KOPT-K1 (cell line): ENCODE results near the gene GRIN3B.
A peak's percentile ranks its signal among the peaks of the same experiment; 100 is the strongest.

Experiments used
- H3K27ac ChIP-seq: fragments of 200-600 bp; sonication (generic); 2 replicates; pipeline ENCODE4 v1.5.1; 2016; ENCODE audit warnings: antibody characterized with exemption, mild to moderate bottlenecking, low read depth, low read length; ENCODE audit not compliant: poor library complexity, severe bottlenecking
- H3K36me3 ChIP-seq: fragments of 200-600 bp; sonication (generic); 2 replicates; pipeline ENCODE4 v1.5.1; 2017; ENCODE audit warnings: antibody characterized with exemption, mild to moderate bottlenecking, low read length, moderate library complexity; ENCODE audit not compliant: insufficient read depth
- H3K9me3 ChIP-seq: fragments of 200-600 bp; sonication (generic); 2 replicates; pipeline ENCODE4 v1.5.1; 2017; ENCODE audit warnings: antibody characterized with exemption, low read length, mild to moderate bottlenecking; ENCODE audit not compliant: insufficient read depth, poor library complexity, severe bottlenecking

Gene GRIN3B

DNA sequence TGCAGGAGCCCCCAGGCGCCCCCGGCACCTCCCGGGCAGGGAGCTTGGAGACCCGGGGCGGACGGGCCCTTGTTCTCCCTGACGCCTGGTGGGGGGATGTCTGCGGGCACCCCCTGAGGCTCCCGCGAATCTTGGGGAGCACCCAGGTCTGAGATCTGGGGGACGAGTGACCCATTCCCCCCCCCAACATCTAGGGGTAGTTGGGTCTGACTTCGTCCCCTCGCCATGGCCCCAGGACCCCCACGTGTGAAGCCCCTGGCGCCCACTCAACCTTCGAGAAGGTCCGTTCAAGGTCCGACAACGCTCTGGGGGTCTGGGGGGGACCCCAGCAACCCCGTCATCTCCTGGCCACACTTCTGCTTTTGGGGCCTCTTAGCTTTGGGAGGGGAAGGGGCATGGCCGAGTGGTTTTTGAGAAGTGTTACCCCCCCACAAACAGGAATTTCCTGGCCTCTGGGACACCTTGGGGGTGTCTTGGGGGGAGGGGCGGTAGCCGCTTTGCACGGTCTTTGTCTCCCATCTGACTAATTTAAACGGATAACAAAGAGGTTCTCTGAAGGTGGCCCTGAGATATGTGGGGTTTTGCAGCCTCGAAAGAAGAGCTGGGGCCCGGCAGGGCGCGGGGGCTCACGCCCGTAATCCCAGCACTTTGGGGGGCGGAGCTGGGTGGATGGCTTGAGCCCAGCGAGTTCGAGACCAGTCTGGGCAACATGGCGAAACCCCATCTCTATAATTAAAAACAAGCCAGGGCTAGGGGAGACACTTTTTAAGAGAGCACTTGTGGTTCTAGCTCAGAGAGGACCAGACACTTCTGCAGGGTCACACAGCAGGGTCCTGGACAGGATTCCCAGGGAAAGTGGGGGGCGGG, 26.8 kb downstream of the GRIN3B start:
- Histone ChIP-seq H3K9me3 (no peaks in the 10 kb centered on the region), H3K36me3 (no peaks in the 10 kb centered on the region; the same call in 1 of the 2 replicates), H3K27ac (peak overlapping the region; percentile 76)

DNA sequence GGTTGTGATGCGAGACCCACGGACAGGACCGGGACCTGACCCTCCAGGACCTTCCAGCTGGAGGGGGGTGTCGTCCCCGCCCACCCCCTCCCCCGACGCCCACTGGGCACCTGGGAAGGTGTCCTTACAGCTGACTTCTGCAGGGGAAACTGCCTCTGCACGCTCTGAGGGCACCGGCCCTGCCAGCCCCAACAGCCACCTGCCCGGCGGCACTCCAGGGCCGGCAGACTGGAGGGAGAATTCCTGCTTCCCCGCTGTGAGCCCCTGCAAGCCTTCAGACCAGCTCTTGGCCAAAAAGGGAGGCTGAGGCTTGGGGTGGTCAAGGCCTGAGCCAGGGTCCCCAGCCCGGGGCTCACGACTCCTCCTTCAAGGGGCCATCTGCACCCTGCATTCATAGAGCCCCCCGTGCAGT, 27.4 kb downstream of the GRIN3B start:
- Histone ChIP-seq H3K9me3 (no peaks in the 10 kb centered on the region), H3K36me3 (peaks cover 6% of the 10 kb centered on the region), H3K27ac (peak overlapping the region; percentile 76)

GRCh38 chr19:1028062-1028926, 28.1 kb downstream of the GRIN3B start:
- peak overlapping the region; percentile 76 for H3K27ac ChIP-seq
- peaks cover 12% of the 10 kb centered on the region for H3K36me3 ChIP-seq
- no peaks in the 10 kb centered on the region for H3K9me3 ChIP-seq

- Histone ChIP-seq H3K27ac (no peak overlapping the region), H3K9me3 (no peaks in the 10 kb centered on the region), H3K36me3 (peaks cover 12% of the 10 kb centered on the region)
Measured at GRCh38 chr19:1032264-1032867, 32.1 kb downstream of the GRIN3B start.

- no peak overlapping the region for H3K27ac ChIP-seq
- no peaks in the 10 kb centered on the region for H3K9me3 ChIP-seq
- peaks cover 12% of the 10 kb centered on the region for H3K36me3 ChIP-seq
Measured at GRCh38 chr19:1035998-1036621, 35.9 kb downstream of the GRIN3B start.

DNA sequence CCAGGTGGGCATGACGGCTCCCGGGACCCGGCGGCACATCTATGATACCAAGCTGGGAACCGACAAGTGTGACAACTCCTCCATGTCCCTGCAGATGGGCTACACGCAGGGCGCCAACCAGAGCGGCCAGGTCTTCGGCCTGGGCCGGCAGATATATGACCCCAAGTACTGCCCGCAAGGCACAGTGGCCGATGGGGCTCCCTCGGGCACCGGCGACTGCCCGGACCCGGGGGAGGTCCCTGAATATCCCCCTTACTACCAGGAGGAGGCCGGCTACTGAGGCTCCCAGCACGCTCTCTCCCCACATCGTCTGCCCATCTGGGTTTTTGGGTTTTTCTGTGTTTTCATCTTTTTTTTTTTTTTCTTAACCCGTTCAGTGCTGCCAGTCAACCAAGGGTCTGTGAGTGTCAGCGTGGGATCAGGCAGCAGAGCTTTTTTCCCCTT, 37.4 kb downstream of the GRIN3B start:
- Histone ChIP-seq H3K9me3 (no peaks in the 10 kb centered on the region), H3K36me3 (peaks cover 6% of the 10 kb centered on the region), H3K27ac (peak overlapping the region; percentile 89)

GRCh38 chr19:1038978-1039645, 38.9 kb downstream of the GRIN3B start:
- Histone ChIP-seq H3K27ac (peak overlapping the region; percentile 89), H3K36me3 (no peaks in the 10 kb centered on the region; the same call in 1 of the 2 replicates), H3K9me3 (no peaks in the 10 kb centered on the region)

DNA sequence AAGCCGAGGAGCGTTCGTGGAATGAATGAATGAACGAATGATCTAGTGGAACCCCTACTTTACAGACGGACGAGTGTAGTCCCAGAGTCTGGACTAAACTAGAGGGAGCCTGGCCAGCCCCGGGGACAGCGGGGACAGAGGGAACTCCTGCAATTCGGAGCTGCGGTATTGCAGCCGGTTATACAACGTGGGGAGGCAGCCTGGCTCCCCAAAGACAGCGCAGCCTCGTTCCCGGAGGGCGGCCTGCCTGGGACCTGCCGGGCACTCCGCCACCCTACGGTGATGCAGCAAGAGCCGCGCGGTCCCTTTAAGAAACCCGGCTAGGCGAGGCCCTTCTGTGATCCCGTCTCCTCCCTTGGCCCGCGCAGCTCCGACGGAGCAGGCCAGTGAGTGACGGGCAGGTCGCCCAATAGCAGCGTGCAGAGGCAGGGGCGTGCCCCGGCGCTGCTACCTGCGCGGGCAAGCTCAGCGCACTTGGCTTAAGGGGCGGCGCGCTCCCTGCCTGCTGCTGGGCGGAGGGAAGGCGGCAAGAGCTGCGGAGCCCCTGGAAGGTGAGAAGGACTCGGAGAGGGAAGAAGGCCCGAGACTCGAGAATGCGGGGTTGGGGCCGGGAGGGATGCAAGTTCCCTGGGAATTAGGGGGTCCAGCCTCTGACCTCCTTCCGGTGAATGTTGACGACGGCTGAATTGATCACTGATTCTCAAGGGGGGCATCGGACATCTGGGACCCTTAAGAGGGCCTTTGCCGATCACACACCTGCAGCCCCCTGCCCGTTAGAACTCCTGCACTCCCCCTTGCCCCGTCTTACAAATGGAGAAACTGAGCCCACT, 39.6 kb downstream of the GRIN3B start, which contains the start of gene ABCA7:
Gene ABCA7 (plus strand): TSS at position 462 of the 830 bp plus-strand sequence. CDS start 1,255 bp downstream, outside the sequence.
- Histone ChIP-seq H3K9me3 (no peaks in the 10 kb centered on the region), H3K27ac (peak within 1 kb of the TSS; percentile 89), H3K36me3 (no peaks in the 10 kb centered on the region; the same call in 1 of the 2 replicates)

- Histone ChIP-seq H3K27ac (peak overlapping the region; percentile 53), H3K9me3 (no peaks in the 10 kb centered on the region), H3K36me3 (no peaks in the 10 kb centered on the region; the same call in 1 of the 2 replicates)
Measured at GRCh38 chr19:1040476-1041271, 40.5 kb downstream of the GRIN3B start.

- Histone ChIP-seq H3K9me3 (no peaks in the 10 kb centered on the region), H3K36me3 (no peaks in the 10 kb centered on the region; the same call in 1 of the 2 replicates), H3K27ac (no peak overlapping the region)
Measured at GRCh38 chr19:1041272-1041834, 41.1 kb downstream of the GRIN3B start.

- H3K36me3 ChIP-seq = no peaks in the 10 kb centered on the region; the same call in 1 of the 2 replicates
- H3K9me3 ChIP-seq = no peaks in the 10 kb centered on the region
- no peak overlapping the region for H3K27ac ChIP-seq
Measured at GRCh38 chr19:1041835-1042685, 41.8 kb downstream of the GRIN3B start.
